HUES64 (cell line): ENCODE results near the gene H2BK1.

Source experiments
- H3K27ac ChIP-seq: 2 replicates; pipeline ENCODE4 v1.7.0; 2013; ENCODE audit warnings: low read depth, low read length, inconsistent platforms
- H3K27me3 ChIP-seq: 2 replicates; pipeline ENCODE4 v1.6.1; 2013; ENCODE audit warnings: mild to moderate bottlenecking, low read length; ENCODE audit not compliant: insufficient read depth
- H3K36me3 ChIP-seq: 2 replicates; pipeline ENCODE4 v1.6.1; 2013; ENCODE audit warnings: mild to moderate bottlenecking, low read length; ENCODE audit not compliant: insufficient read depth
- H3K4me1 ChIP-seq: 2 replicates; pipeline ENCODE4 v1.6.1; 2013; ENCODE audit warnings: mild to moderate bottlenecking, low read length, moderate library complexity; ENCODE audit not compliant: insufficient read depth
- H3K4me3 ChIP-seq: 2 replicates; pipeline ENCODE4 v1.5.1; 2013; ENCODE audit warnings: mild to moderate bottlenecking, low read length, moderate library complexity
- H3K9ac ChIP-seq: 2 replicates; pipeline ENCODE4 v1.6.1; 2013; ENCODE audit warnings: mild to moderate bottlenecking, low read depth, low read length
- H3K9me3 ChIP-seq: 2 replicates; pipeline ENCODE4 v1.6.1; 2013; ENCODE audit warnings: low read depth, low read length; ENCODE audit not compliant: insufficient read depth
- WGBS: fragments of 150-250, 120-280 bp; methylation state at CpG from one replicate; pipeline ENCODE4 v1.1.7; 2013; ENCODE audit warnings: missing lambda C conversion rate; 5-methylcytosine and 5-hydroxymethylcytosine counted together

The H2BK1 gene

GRCh38 chr7:151244196-151244840, 34.0 kb upstream of the H2BK1 start:
- H3K9me3 ChIP-seq, result no peaks in the 10 kb centered on the region
- no peak overlapping the region; the same call in 1 of the 2 replicates for H3K4me3 ChIP-seq
- peaks cover 55% of the 10 kb centered on the region for H3K27me3 ChIP-seq
- 28% methylated on average over 7 of the region's 10 CpGs for WGBS
- no peak overlapping the region for H3K27ac ChIP-seq
- H3K9ac ChIP-seq, result no peak overlapping the region
- peaks cover 31% of the 10 kb centered on the region for H3K4me1 ChIP-seq
- peaks cover 6% of the 10 kb centered on the region; the same call in 1 of the 2 replicates for H3K36me3 ChIP-seq

GRCh38 chr7:151243408-151244195, 33.3 kb upstream of the H2BK1 start:
- H3K27me3 ChIP-seq, result peaks cover 48% of the 10 kb centered on the region
- 42% methylated on average over 15 of the region's 17 CpGs for WGBS
- no peak overlapping the region for H3K27ac ChIP-seq
- H3K9ac ChIP-seq, result no peak overlapping the region
- H3K4me1 ChIP-seq, result peaks cover 31% of the 10 kb centered on the region
- peaks cover 11% of the 10 kb centered on the region; the same call in 1 of the 2 replicates for H3K36me3 ChIP-seq
- no peaks in the 10 kb centered on the region for H3K9me3 ChIP-seq
- no peak overlapping the region; the same call in 1 of the 2 replicates for H3K4me3 ChIP-seq

DNA sequence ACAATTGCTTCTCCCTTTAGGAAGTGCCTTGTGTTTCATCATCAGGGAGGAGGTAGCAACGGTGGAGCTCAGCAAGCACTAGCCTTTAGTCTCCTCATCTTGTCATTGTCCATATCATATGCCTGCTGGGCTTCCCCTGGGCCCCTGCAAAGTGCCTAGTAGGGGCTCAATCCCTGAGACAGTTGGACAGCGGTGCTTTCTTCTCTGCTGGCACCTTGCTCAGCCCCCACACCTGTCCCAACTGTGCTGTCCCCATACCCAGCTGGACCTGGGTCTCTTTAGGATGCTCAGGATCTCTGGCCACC, 32.7 kb upstream of the H2BK1 start:
- Histone ChIP-seq H3K36me3 (peaks cover 16% of the 10 kb centered on the region), H3K27ac (no peak overlapping the region), H3K27me3 (peaks cover 42% of the 10 kb centered on the region), H3K9me3 (no peaks in the 10 kb centered on the region), H3K4me1 (peaks cover 31% of the 10 kb centered on the region), H3K4me3 (no peak overlapping the region), H3K9ac (no peak overlapping the region)
- 38% methylated on average over 2 of the region's 2 CpGs for WGBS

DNA sequence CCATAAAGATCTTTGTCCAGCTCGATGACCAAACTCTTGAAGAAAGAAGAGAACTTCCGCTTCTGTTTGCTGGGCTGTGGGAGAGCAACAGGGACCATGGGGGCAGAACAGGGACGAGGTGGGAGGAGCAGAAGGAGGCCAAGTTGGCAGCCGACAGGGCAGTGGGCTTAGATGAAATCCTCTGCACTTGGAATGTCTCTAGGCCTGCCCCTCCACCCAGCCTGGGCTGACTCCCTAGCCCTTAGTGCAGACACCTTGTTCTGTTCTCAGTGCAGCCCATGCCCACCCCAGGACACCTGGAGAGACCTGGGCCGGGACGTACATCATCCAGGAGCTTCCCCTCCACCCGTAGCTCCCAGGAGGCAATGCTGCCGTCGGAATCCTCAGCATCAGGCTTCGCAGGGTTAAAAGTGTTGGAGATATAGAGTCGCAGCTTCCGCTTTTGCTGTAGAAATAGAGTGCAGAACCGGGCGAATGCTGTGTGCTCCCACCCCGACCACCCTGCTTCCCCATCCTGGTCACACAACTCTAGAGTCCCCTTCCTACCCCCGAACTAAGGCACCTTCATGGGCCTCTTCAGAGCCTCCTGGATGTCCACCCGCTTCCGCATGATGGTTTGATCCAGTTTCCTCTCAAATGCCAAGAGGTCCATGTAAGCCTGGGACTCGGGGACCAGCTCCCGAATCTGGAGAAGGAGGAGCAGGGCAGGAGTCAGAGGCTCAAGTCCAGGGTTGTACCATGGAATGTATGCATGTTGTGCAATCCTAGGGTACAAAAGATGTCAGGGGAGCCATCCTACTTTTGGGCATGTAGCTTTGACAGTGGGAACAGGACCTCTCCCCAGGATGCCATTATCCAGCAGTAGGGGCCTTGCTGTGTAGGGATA, 32.1 kb upstream of the H2BK1 start:
- Histone ChIP-seq H3K4me1 (peaks cover 27% of the 10 kb centered on the region), H3K4me3 (no peak overlapping the region), H3K36me3 (peaks cover 22% of the 10 kb centered on the region), H3K27me3 (peaks cover 36% of the 10 kb centered on the region), H3K9me3 (no peaks in the 10 kb centered on the region), H3K9ac (no peak overlapping the region), H3K27ac (no peak overlapping the region)
- 82% methylated on average over 20 of the region's 20 CpGs for WGBS

GRCh38 chr7:151241755-151242096, 31.4 kb upstream of the H2BK1 start:
- H3K9me3 ChIP-seq, result no peaks in the 10 kb centered on the region
- no peak overlapping the region for H3K9ac ChIP-seq
- peaks cover 29% of the 10 kb centered on the region for H3K36me3 ChIP-seq
- peaks cover 30% of the 10 kb centered on the region for H3K27me3 ChIP-seq
- 94% methylated on average over 9 of the region's 9 CpGs for WGBS
- no peak overlapping the region for H3K4me3 ChIP-seq
- peaks cover 20% of the 10 kb centered on the region for H3K4me1 ChIP-seq
- no peak overlapping the region for H3K27ac ChIP-seq

DNA sequence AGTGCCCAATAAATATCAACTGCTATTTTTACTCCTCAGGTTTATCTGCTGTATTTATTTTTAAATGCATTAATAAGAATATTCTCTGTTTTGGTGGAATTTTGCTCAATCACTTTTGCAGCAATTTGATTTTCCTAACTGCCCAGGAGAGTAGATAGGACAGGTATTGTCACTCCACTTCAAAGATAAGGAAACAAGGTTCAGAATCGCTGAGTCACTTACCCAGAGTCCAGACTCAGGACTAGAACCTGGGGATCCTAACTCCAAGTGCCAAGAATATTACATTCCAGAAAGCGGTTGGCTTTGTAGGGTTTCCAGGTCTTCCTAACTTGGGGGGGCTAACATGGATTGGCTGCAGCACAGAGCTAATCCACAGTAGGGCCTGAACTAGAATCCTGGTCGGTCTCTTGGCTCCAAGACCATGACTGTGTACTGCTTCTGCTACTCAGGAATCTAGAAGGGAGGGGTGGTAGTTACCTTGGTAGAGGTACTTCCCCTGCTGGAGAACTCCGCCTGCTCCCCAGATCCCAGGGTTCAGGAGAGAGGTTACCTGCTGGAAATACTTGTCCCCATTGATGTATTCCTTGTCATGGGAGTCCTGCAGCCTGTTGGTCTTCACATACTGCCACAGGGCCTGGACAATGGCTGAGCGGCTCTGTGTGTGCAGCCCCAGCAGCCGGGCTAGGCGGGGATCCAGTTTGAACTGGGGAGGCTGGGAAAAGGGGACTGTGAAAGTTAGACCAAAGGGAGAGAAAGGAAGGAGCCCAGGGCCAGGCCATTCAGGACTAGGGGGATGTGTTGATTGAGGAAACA, 30.9 kb upstream of the H2BK1 start:
- Histone ChIP-seq H3K4me3 (no peak overlapping the region), H3K9me3 (no peaks in the 10 kb centered on the region), H3K27me3 (peaks cover 24% of the 10 kb centered on the region), H3K4me1 (peaks cover 14% of the 10 kb centered on the region), H3K9ac (0 out of 2 replicates have a peak overlapping the region, but pooled peaks have one; percentile 18), H3K27ac (no peak overlapping the region), H3K36me3 (peaks cover 35% of the 10 kb centered on the region)
- 93% methylated on average over 7 of the region's 7 CpGs for WGBS

DNA sequence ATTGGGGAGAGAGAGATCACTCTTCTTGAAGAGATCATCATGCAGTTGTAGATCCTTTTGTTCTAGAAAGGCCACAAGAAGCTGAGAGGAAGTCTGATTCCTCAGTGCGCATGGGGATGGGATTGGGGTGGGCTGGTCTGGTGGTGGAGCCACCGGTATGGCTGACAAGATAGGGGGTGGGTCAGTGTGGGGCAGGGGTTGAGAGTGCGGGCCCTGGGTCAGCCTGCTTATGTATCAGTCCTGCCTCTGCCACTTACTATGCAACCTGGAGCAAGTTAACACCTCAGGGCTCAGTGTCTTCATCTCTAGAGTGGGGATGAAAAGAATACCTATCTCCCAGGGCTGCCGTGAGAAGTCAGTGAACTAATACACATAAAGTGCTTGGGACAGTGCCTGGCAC, 30.2 kb upstream of the H2BK1 start:
- peaks cover 40% of the 10 kb centered on the region for H3K36me3 ChIP-seq
- 89% methylated on average over 3 of the region's 4 CpGs for WGBS
- no peak overlapping the region for H3K4me3 ChIP-seq
- H3K9me3 ChIP-seq, result no peaks in the 10 kb centered on the region
- no peak overlapping the region for H3K9ac ChIP-seq
- peaks cover 10% of the 10 kb centered on the region for H3K4me1 ChIP-seq
- H3K27me3 ChIP-seq, result peaks cover 18% of the 10 kb centered on the region
- no peak overlapping the region for H3K27ac ChIP-seq

DNA sequence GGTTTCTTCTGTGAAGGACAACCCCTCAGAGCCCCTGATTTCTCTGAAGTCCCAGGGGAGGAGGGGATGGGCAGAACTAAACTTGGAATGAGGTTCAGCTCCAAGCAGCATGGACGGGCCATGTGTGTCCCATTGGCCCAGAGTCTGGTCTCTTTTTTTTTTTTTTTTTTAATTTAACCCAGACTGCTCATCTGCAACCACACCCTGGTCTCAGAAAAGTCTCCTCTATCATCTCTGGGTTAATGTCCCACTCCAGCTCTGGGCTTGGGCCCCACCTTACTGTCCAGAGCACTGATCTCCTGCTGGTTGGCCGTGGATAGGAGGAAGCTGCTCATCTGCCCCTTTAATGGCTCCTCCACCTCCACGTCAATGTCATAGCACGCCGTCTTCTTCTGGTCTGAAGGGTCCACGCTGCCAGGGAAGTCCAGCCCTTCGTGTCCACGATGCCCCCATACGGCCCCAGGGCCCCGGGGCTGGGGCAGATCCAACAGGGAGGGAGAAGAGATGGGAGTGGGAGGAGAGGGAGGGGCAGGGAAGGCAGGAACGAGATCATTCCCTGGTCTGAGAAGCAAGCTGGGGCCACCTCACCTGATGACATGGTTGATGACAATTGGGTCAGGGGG, 29.7 kb upstream of the H2BK1 start:
- Histone ChIP-seq H3K27me3 (peaks cover 12% of the 10 kb centered on the region), H3K27ac (no peak overlapping the region), H3K9ac (no peak overlapping the region), H3K9me3 (no peaks in the 10 kb centered on the region), H3K36me3 (peaks cover 46% of the 10 kb centered on the region), H3K4me3 (no peak overlapping the region), H3K4me1 (peaks cover 10% of the 10 kb centered on the region)
- WGBS, result 91% methylated on average over 11 of the region's 11 CpGs

GRCh38 chr7:151238924-151239836, 28.9 kb upstream of the H2BK1 start:
- Histone ChIP-seq H3K9ac (no peak overlapping the region), H3K4me3 (no peak overlapping the region), H3K36me3 (peaks cover 49% of the 10 kb centered on the region), H3K27ac (no peak overlapping the region), H3K4me1 (peaks cover 4% of the 10 kb centered on the region; the same call in 1 of the 2 replicates), H3K27me3 (peaks cover 6% of the 10 kb centered on the region), H3K9me3 (no peaks in the 10 kb centered on the region)
- WGBS, result 94% methylated on average over 25 of the region's 25 CpGs
